GM18520 (cell line): ENCODE data around the gene FHL1.
"Not testable (repeated sequence)": the region's sequence is repeated elsewhere in the genome, so short reads cannot be mapped to it uniquely, and the experiment has no call there.

Experiments used
- ATAC-seq: cut with Tn5 transposase; IDR thresholded peaks from one replicate; pipeline ENCODE4 v1.9.1; 2021; ENCODE audit not compliant: unreplicated experiment

The FHL1 gene

DNA sequence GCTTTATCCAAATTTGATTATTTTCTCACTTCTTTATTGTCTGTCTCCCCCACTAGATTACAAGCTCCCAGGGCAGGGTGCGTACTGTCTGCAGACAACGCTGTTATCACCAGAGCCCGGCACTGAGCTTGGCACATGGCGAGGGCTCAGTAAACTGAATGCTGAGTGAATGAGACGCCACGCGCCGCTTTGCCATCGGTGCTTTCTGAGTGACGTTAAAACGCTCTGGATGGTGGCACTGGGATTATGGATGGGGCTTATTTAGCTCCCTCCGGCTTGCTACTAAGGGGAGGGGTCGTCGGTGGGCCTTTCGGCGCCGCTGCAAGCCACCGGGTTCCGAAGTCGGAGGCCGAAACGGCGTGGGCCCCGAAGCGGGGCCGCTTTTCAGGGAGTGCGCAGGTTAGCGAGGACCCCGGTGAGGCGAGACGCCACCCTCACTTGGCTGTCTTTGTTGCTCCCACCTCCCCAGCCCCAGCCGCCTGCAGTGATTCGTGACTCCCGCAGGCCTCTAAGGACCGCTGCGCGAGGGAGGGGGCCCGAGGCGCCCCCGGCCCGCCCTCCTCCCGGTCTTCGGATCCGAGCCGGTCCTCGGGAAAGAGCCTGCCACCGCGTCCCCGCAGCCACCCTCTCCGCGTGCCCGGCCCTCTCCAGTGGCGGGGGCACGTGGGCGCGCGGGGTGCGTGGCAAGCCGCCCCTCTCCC lies 569 bp upstream of the FHL1 start:
- ATAC-seq = no peak

DNA sequence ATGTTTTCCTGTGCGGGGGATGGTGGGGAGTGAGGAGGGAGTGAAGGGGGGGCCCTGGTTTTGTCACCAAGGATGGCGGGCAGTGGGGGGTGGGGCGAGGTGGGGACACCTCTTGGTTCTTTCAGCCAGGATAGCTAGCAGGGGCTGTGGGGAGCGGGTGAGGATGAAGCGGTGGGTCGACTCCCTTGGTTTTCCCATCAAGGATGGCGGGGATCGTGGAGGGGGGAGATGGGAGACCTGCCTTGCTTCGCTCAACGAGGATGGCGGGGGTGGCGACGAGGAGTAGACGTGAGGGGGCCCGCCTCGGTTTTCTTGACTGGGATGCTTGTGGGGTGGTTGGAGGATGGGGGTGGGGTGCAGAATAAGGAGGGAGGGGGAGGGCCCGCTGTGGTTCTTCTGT lies 643 bp downstream of the FHL1 start:
- ATAC-seq = no peak

DNA sequence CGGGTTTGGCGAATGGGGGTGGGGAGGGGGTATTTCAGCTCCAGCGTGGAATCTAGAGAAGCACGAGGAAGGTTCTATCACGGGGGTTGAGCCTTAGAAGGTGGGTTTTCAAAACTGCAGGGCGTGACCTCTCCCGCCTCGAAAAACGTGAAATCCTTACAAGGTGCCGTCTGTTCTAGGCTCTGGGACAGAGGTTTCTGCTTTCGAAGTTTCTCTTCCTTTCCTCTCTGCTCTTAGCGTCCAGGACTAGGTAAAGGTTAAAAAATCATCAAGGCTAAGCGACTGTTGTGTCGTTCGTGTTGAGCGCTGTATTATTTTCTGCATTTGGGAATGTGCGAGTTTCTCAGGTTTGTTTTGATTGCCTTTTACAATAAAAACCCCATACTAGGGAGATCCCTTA lies 1.1 kb downstream of the FHL1 start:
- no peak for ATAC-seq

DNA sequence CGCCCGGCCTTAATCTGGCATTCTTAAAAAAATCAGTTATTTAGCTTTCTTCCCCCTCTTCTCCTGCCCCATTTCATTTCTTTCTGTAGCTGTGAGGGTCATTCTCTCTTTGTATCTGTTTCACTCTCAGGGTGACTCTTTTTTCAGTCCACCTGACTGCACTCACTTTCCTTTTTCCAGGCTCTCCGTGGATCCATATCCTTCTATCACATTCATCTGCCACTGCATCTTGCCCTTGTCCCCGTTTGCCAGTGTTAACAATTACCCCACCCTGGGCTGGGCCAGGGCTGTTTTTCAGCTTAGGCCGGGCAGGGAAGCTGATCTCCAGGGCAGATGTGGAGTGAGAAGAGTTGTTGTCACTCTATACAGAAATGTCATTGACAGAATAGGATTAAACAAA lies 7.7 kb downstream of the FHL1 start:
- no peak for ATAC-seq

DNA sequence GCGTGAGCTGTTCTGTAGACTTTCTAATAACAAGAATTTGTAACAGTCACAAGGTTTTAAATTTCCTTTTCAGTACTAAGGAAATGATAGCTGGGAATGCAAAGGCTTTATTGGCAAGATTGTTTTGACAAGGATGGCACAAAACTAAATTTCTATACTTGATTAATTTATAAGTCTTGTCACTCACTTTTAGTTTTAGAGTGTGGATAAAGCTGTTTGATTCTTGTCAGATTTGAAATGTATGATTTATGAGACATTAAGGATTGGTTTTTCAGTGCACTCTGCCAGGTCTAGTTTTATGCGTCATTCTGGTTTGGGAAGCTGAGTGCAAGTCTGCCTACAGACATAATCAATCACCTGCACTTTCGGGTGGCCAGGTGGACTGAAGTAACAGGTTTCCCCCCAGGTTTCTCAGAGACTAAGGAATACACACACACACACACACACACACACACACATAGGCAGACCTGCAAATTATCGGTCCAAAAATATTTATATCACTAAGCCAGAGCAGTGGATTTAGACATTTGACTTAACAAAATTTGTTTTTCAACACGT lies 9.3 kb downstream of the FHL1 start:
- no peak for ATAC-seq

DNA sequence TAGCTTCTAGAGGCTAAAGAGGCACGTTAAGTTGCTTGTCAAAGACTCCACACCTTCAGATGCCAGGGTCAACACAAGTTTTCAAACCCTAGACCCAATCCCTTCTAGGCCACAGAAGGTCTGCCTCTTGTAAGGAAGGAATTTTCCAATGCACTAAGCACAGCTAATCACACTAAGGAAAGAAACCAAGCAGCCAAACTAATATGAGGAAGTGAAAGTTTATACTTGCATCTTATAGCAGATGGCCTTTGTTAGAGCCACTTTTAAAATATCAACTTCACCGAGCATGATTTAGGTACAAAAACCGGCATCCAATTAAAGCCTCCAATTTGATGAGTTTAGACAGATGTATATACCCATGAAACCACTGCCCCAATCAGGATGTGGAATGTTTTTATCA lies 9.9 kb downstream of the FHL1 start:
- no peak for ATAC-seq

DNA sequence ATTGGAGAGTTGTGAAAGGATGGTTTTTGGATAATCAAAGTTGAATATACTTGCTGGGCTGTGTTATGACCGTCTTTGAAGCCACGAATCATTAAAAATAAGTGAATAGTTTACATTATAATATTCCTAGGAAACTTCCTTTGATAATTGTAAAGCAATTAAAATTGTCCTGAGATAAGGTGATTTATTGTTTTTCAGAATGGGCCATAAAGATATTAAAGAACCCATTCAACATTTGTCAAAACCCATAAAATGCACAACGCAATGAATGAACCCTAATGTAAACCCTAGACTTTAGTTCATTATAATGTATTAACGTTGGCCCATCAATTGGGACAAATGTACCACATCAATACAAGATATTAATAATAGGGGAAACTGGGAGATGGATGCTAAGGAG lies 11.4 kb downstream of the FHL1 start:
- no peak for ATAC-seq

DNA sequence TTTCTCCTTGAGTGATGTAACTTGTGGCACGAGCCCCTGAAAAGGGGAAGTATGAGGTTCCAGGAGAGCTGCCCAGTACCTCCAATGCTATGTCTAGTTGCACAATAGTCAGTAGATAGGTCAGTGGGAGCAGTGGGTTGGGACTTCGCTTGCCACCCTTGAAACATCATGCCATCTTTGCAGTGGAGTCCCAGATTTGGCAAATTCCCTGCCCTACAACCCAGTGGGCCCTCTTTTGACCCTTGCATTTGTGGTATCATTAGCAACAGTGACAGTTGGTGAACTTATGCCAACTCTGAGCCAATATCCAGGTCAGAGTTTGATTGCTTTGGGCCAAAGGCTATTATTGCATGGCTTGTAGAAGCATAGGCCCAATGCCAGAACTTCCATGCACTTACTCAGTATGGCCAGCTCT lies 12.3 kb downstream of the FHL1 start:
- ATAC-seq = no peak

DNA sequence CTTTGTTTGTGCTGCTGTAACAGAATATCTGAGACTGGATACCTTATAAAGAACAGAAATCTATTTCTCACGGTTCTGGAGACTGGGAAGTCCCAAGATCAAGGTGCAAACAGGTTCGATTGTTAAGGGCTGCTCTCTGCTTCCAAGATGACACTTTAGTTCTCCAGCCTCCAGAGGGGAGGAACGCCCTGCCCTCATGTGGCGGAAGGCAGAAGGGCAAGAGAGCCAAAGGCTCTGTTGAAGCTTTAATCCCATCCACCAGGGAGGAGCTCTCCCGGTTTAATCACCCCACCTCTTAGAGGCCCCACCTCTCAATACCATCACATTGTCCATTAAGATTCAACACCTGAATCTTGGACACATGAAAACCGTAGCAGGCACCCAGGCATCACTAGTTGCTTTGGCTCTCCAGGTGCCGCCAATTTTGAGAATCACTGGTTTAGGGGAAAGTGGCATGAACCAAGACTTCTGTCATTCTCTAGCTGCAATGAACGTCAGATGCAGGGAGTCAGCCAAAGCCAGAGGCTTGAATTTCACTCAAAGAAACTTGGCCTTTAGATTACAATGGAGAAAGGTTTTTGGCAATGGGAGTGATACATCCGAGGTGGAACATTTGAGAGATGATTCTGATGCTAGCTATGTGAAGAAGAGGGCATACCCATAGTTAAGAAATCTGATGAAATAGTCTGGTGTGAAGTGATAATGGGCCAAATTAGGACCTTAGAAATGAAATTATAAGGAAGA lies 15.7 kb downstream of the FHL1 start:
- ATAC-seq = no peak

DNA sequence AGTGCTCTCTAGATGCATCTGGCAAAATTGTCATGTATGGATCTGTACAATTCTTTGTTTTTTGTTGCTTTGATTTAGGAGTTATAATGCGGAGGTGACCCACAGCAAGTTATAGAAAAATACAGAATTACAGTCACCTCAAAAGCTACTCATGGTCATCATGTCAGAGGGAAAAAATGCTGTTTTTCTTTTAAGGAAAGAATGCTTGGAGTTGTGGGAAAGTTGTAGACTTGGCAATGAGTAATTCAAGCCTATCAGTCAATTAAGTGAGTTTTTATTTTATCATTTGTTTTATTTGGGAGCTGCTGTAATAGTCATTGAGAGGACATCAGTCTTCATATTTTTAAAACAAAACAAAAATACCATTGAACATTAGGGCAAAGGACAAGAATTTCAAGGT lies 16.4 kb downstream of the FHL1 start:
- ATAC-seq = no peak

DNA sequence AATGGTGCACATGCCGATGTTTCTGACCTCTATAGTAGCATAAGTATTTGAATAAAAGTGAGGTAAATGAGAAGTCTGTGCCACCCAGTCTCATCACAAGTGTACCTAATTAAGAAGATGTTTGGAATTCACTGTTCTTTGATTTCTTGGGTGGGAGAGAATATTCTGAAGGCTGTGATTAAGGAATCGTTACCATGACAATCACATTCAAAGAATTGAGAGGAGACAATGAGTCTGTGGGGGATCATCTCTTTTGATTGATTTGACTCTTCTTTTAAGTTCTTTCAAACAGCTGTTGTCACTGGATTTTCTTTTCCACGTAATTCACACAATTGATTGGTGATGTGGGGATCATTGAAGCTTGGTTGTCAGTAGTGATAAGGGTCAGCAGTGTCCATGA lies 18.1 kb downstream of the FHL1 start:
- no peak for ATAC-seq

DNA sequence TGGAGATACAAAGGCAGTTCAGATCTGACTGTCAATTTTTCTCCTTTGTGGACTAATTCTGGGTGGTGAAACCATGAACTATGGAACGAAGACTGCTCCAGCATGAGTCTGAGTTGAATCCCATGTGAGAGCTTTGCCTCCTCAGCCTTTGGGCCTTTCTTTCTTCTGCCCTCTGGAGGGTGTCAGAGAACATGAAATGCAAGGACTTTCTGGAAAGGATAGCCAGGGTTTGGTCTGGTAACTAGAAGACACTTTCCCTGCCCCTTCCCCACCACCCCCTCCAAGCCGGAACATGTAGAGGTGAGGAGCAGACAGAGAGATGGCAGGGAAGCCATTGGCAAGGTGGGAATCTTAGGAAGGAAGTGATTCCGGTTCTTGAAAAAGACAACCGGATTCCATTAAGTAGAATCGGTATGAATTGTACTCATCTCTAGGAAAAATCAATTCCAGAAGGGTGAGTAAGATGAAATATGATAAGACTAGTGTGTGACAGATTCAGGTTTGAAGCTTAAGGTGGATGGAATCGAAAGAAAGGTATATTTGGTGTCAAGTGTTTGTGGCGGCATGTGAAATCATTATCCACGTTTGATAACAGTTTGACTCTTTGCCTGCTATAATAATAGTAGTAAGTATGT lies 19.0 kb downstream of the FHL1 start:
- ATAC-seq = no peak

DNA sequence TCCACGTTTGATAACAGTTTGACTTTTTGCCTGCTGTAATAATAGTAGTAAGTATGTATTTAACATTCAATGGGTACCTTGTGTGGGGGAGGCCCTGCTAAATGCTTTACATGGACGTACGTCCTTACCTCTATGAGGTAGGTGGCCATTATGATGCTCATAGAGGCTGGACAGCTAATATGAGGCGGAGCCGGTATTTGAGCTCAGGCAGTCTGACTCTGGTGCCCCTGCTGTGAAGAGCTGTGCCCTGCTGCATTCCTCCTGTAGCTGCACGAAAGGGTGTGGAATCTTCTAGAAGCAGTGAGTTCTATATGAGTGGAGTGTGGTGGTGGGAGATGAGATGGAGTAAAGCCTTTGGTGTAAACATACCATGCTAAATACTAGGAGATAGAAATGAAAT lies 20.7 kb downstream of the FHL1 start:
- ATAC-seq = not testable (repeated sequence)

DNA sequence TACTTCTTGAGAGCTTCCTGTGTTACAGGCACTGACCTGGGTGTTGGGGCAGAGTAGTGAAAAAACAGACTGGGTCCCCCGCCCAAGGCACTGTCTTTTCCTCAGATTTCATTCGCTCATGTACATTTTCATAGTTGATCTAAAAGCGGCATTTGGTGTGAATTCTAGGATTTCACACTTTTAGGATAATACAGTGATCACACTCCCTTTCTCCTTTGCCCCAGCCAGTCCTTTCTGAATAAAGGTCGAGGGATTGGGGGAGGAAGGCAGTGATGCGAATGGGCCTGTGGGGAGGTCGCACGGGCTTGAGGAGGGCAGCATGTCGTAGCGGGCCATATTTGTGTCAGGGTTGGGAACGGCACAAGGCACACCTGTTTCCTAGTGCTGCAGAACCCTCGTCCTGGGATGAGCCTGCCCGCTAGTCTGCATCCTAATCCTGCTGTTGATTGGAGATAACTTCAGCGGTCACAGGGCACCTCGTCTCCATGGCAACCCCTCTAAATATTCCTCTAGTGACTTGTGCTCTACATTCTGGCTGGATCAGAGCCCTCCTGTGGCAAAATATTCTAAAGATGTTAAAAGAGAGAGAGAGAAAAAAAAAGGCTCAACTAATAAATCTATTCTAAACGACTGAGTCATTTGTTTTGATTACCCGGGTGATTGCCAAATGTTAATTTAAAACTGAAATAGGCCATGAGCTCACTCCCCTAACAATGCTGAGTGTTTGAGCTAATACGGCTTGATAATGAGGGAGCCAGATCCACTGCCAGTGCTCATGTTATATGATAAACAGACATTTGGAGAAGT lies 21.8 kb downstream of the FHL1 start:
- ATAC-seq = no peak

DNA sequence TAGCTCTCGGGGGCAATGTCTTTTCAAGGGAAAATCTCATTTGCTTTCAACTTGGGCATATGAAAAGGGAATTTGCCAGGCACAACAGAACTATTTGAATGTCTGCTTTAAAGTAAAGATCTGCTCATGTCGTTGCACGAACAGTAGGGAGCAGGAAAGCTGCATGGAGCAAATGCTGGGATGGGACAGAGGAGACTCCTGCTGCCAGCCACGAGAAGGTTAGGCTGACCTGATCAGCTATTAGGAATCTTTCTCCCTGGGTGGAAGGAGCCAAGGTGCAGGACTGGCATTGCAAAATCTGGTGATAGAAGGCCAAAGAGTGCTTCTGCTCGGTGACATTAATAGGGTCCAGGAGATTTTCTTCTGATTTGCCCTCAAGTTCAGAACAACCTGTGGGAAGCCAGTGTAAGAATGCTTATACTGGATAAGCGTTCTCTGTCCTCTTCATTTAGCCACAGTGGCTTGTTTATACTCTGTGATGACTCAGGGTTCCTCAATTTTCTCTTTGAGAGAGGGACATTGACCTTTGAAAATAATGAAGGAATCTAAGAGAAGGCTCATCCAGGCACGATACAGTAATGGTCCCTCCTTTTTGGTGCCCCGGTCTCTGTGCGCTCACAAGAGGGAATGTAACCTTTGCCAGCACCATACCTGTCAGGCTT lies 22.9 kb downstream of the FHL1 start:
- no peak for ATAC-seq

DNA sequence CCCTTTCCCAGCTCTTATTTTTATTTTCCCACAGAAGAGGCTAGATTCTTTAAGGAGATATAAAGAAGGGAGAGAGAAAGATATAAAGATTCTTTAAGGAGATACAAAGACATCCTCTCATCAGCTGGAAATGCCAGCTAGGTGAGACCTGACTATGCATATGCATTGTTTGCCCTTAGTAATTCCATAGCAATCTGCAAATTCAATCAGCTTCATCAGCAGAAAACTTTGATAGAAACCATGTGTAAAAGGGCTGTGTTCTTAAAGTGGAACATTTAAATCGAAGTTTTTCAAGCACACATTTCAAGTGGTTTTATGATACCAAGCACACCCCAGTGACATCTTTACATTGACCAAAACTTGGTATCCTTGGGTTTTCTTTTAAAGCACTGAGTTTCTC lies 24.1 kb downstream of the FHL1 start:
- ATAC-seq = no peak

DNA sequence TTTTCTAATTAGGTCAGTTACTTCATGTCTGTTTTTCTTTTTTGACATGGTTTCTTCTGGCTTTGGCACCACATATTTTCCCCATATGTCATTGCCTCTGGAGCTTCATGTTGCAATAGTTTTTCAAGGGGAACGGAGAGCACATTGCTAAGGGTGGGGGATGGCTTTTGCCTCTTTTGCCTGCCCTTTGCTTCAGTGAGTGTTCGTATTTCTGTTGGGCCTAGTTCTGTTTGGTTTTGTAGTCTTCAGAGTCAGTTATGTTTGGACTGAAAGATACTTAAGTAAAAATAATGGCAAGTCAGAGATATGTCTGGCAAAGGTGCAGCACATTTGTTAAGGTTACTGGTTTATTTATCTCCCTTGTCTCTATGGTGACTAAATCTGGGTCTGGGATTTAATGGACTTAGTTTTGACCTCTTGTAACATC lies 29.1 kb downstream of the FHL1 start:
- no peak for ATAC-seq

DNA sequence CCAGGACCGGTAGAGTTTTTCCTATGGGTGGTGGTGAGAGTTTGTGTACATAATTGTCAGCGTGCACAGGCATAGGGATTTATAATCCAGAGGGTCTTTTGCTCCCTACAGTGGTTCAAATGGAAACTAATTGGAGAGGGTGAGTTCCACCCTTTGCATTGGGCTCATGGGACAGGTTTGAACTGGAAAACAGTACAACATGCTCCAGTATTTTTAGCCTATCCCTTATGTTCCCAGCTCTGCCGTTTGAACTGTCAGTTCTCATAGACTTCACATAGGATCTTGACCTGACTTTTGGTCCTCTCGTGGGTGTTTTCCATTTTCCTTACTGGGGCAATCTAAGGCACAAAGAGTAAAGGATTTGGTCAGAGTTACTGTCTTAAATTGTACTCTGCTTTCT lies 31.8 kb downstream of the FHL1 start:
- ATAC-seq = no peak

DNA sequence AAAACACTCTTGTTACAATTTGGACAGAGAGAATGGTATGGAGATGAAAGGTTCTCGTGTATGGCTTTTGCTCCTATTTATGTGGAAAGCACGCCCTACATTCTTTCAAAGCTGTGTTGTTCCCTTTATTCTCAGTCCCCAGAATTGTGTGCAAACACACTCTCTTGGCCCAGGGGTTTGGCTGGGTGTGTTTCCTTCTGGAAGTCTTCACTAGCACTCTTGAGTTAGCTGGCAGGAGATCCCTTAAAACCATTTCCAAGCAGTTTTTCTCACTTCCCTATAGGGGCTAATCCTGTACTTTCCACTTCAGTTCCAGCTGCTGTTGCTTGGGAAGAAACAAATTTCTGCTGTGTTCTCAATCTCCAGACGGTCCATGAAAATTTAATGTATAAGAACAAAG lies 35.1 kb downstream of the FHL1 start:
- no peak for ATAC-seq

DNA sequence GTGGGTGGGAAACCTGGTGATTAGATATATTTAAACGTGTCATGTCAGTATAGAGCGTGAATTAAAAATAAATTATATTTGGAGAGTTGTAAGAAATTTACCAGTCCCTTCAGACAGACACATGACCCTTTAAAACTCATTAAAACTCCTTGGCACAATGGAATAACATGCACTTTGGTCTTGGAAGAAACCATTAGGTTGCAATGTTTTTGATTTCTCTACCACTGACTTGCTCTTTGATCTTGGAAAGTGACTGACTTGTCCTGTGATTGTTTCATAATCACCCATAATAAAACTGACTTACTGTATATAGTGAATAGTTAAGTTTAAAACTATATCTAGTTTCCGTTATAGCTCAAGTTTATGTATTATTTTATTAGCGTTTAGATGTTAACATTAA lies 35.8 kb downstream of the FHL1 start:
- ATAC-seq = no peak

DNA sequence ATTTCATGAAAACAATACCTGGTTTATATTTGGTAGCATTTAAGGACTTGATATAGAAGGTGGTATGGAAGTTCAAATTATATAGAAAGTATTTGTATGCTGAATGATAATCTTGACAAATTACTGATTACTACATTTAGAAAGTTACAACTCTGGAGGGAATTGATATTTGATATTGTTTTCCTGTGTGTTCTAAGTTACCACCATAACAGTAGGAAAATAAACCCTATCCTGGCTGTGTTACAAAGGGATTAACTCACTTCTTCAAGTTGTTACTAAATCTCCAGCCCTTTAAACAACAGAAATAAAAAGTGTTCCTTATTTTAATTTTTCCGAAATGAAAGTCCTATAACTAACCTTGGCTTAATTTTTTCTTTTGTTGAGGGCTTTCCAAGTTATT lies 36.6 kb downstream of the FHL1 start:
- ATAC-seq = no peak
